Gastrocnemius medialis (tissue), 4 donors: Measurements from ENCODE around the gene DYTN. TPM values are rescaled to one million over a fixed set of nuclear protein-coding genes. Genes with fewer than 3 reads are reported as not detected.
A peak's percentile ranks its signal among the peaks of the same experiment; 100 is the strongest.

Experiments used
- ATAC-seq, 2 donors: fragments of 150-250 bp; one replicate each; pipeline ENCODE4 v1.9.1; 2016
- DNase-seq, 2 donors: peaks; one replicate each; pipeline ENCODE4 v3.0.0-alpha.2; 2019
- H3K27ac ChIP-seq, 4 donors: fragments of 200-600 bp; sonication (generic); 1 replicate in 1 of 4; 2 replicates in 3 of 4; pipeline ENCODE4 v1.5.1; 2016 to 2018; ENCODE audit warnings: mild to moderate bottlenecking in 2 of 4, moderate library complexity in 1 of 4
- H3K27me3 ChIP-seq, 3 donors: fragments of 200-600 bp; sonication (generic) in 2 of 3; 1 replicate in 1 of 3; 2 replicates in 2 of 3; pipeline versions ENCODE4 v1.5.1 to v1.6.0; 2016 to 2019; ENCODE audit warnings: mild to moderate bottlenecking in 1 of 3, moderate library complexity in 1 of 3
- H3K36me3 ChIP-seq, 2 donors: fragments of 200-600 bp; sonication (generic) in 1 of 2; one replicate each; pipeline ENCODE4 v1.5.1; 2017 to 2018
- H3K4me1 ChIP-seq, 2 donors: fragments of 200-600 bp; sonication (generic) in 1 of 2; one replicate each; pipeline ENCODE4 v1.5.1; 2016 to 2017; ENCODE audit warnings: mild to moderate bottlenecking in 2 of 2
- H3K4me3 ChIP-seq, 4 donors: fragments of 200-600 bp; sonication (generic) in 3 of 4; 1 replicate in 1 of 4; 2 replicates in 3 of 4; pipeline ENCODE4 v1.5.1; 2016 to 2019; ENCODE audit warnings: mild to moderate bottlenecking in 2 of 4
- H3K9me3 ChIP-seq, 3 donors: fragments of 200-600 bp; sonication (generic) in 2 of 3; 1 replicate in 1 of 3; 2 replicates in 2 of 3; pipeline ENCODE4 v1.5.1; 2016 to 2019
- CTCF ChIP-seq, 5 experiments: fragments of 450-650 bp in 3 of 5; fragments of 200-600 bp in 2 of 5; sonication (generic) in 2 of 5; IDR thresholded peaks in 4 of 5; conservative IDR thresholded peaks in 1 of 5; 1 replicate in 4 of 5; 2 replicates in 1 of 5; pipeline ENCODE4 v1.5.1; 2016 to 2019; ENCODE audit warnings: antibody characterized with exemption in 5 of 5, mild to moderate bottlenecking in 3 of 5, moderate library complexity in 3 of 5
- POLR2A ChIP-seq, 2 donors: fragments of 450-650 bp; IDR thresholded peaks; one replicate each; pipeline ENCODE4 v1.6.1; 2017; ENCODE audit warnings: antibody characterized with exemption in 2 of 2, mild to moderate bottlenecking in 2 of 2, moderate library complexity in 2 of 2
- in situ Hi-C, 4 donors: fragments of 200-750 bp; cut with MboI; loops; one replicate each; pipeline versions ENCODE4 v1.15.0 to v1.8.0; 2017; ENCODE audit warnings: low sequenced_read_pairs in 4 of 4
- intact Hi-C: fragments of 100-400 bp; cut with DNase I; formaldehyde crosslinking; loops from one replicate; pipeline ENCODE4 v1.15.1; 2023; ENCODE audit warnings: low total_unique reads
- total RNA-seq, 4 donors: library from RNA; depleted of rRNA; stranded (reverse); fragments of >200 nt; gene quantifications; one replicate each; pipeline versions ENCODE4 v1.1.0 to v1.2.3, GENCODE V29; 2016

The DYTN gene
- total RNA-seq, 4 donors from 2014 or later, result not detected

GRCh38 chr2:206764673-206765241 is 46.6 kb upstream of the DYTN start:
- peak overlapping the region; percentile 58 to 96 (median 81) for H3K4me3 ChIP-seq
- in situ Hi-C loops (no loop called here), intact Hi-C loops (loop anchor here (2.0 to 5.0 kb wide), 3 partner anchors 403 to 1488 kb away; partner anchors contain the start of genes CREB1 and KLF7)
- peaks cover 0 to 11% of the 10 kb centered on the region in 2 donors for H3K36me3 ChIP-seq
- H3K27me3 ChIP-seq, result no peaks in the 10 kb centered on the region
- DNase-seq, result no peak
- no peak for ATAC-seq
- TF ChIP-seq CTCF (IDR thresholded peaks at IDR 0.05 in 4 of 5, conservative IDR thresholded peaks at IDR 0.05 in 1 of 5) (no peak), POLR2A (IDR thresholded peaks at IDR 0.05) (no peak)
- peaks cover 30 to 43% of the 10 kb centered on the region in 2 donors for H3K4me1 ChIP-seq
- H3K27ac ChIP-seq, result peak overlapping the region; percentile 83 to 96 (median 92)
- H3K9me3 ChIP-seq, result no peaks in the 10 kb centered on the region

- Histone ChIP-seq H3K36me3 (no peaks in the 10 kb centered on the region), H3K27ac (no peak overlapping the region), H3K4me1 (no peaks in the 10 kb centered on the region), H3K4me3 (no peak overlapping the region), H3K27me3 (no peaks in the 10 kb centered on the region), H3K9me3 (no peaks in the 10 kb centered on the region)
- ATAC-seq (no peak), DNase-seq (no peak)
- intact Hi-C loops (no loop called here), in situ Hi-C loops (no loop called here)
- TF ChIP-seq CTCF (IDR thresholded peaks at IDR 0.05 in 4 of 5, conservative IDR thresholded peaks at IDR 0.05 in 1 of 5), result no peak
- no peak for TF ChIP-seq POLR2A (IDR thresholded peaks at IDR 0.05)
Observed at GRCh38 chr2:206756816-206757215, 38.6 kb upstream of the DYTN start.

- TF ChIP-seq POLR2A (IDR thresholded peaks at IDR 0.05) (no peak), CTCF (IDR thresholded peaks at IDR 0.05 in 4 of 5, conservative IDR thresholded peaks at IDR 0.05 in 1 of 5) (no peak)
- no peak for ATAC-seq
- no peaks in the 10 kb centered on the region for H3K27me3 ChIP-seq
- in situ Hi-C loops, result no loop called here
- H3K36me3 ChIP-seq, result no peaks in the 10 kb centered on the region
- no peak for DNase-seq
- no peaks in the 10 kb centered on the region for H3K4me1 ChIP-seq
- H3K27ac ChIP-seq, result no peak overlapping the region
- no peak overlapping the region for H3K4me3 ChIP-seq
- no peaks in the 10 kb centered on the region for H3K9me3 ChIP-seq
- intact Hi-C loops, result no loop called here
Observed at GRCh38 chr2:206740800-206741199, 22.6 kb upstream of the DYTN start.

GRCh38 chr2:206739271-206739670 is 21.1 kb upstream of the DYTN start:
- H3K4me3 ChIP-seq, result no peak overlapping the region
- H3K27me3 ChIP-seq, result no peaks in the 10 kb centered on the region
- no peaks in the 10 kb centered on the region for H3K4me1 ChIP-seq
- TF ChIP-seq POLR2A (IDR thresholded peaks at IDR 0.05) (no peak), CTCF (IDR thresholded peaks at IDR 0.05 in 4 of 5, conservative IDR thresholded peaks at IDR 0.05 in 1 of 5) (no peak)
- no peaks in the 10 kb centered on the region for H3K36me3 ChIP-seq
- ATAC-seq, result no peak
- H3K9me3 ChIP-seq, result no peaks in the 10 kb centered on the region
- intact Hi-C loops, result no loop called here
- H3K27ac ChIP-seq, result no peak overlapping the region
- no peak for DNase-seq
- in situ Hi-C loops, result no loop called here

GRCh38 chr2:206736935-206737334 is 18.7 kb upstream of the DYTN start:
- DNase-seq (no peak), ATAC-seq (no peak)
- Histone ChIP-seq H3K4me1 (no peaks in the 10 kb centered on the region), H3K36me3 (no peaks in the 10 kb centered on the region), H3K27me3 (no peaks in the 10 kb centered on the region), H3K9me3 (no peaks in the 10 kb centered on the region), H3K4me3 (no peak overlapping the region), H3K27ac (no peak overlapping the region)
- in situ Hi-C loops (no loop called here), intact Hi-C loops (no loop called here)
- TF ChIP-seq POLR2A (IDR thresholded peaks at IDR 0.05) (no peak), CTCF (IDR thresholded peaks at IDR 0.05 in 4 of 5, conservative IDR thresholded peaks at IDR 0.05 in 1 of 5) (no peak)
